HG02798 (cell line): ENCODE data around the gene RASIP1.
"Not testable (repeated sequence)": the region's sequence is repeated elsewhere in the genome, so short reads cannot be mapped to it uniquely, and the experiment has no call there.

Experiments
- ATAC-seq: cut with Tn5 transposase; IDR thresholded peaks from one replicate; pipeline ENCODE4 v1.9.1; 2021; ENCODE audit warnings: mild to moderate bottlenecking; ENCODE audit not compliant: unreplicated experiment, poor library complexity

Gene RASIP1, protein sequence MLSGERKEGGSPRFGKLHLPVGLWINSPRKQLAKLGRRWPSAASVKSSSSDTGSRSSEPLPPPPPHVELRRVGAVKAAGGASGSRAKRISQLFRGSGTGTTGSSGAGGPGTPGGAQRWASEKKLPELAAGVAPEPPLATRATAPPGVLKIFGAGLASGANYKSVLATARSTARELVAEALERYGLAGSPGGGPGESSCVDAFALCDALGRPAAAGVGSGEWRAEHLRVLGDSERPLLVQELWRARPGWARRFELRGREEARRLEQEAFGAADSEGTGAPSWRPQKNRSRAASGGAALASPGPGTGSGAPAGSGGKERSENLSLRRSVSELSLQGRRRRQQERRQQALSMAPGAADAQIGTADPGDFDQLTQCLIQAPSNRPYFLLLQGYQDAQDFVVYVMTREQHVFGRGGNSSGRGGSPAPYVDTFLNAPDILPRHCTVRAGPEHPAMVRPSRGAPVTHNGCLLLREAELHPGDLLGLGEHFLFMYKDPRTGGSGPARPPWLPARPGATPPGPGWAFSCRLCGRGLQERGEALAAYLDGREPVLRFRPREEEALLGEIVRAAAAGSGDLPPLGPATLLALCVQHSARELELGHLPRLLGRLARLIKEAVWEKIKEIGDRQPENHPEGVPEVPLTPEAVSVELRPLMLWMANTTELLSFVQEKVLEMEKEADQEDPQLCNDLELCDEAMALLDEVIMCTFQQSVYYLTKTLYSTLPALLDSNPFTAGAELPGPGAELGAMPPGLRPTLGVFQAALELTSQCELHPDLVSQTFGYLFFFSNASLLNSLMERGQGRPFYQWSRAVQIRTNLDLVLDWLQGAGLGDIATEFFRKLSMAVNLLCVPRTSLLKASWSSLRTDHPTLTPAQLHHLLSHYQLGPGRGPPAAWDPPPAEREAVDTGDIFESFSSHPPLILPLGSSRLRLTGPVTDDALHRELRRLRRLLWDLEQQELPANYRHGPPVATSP

DNA sequence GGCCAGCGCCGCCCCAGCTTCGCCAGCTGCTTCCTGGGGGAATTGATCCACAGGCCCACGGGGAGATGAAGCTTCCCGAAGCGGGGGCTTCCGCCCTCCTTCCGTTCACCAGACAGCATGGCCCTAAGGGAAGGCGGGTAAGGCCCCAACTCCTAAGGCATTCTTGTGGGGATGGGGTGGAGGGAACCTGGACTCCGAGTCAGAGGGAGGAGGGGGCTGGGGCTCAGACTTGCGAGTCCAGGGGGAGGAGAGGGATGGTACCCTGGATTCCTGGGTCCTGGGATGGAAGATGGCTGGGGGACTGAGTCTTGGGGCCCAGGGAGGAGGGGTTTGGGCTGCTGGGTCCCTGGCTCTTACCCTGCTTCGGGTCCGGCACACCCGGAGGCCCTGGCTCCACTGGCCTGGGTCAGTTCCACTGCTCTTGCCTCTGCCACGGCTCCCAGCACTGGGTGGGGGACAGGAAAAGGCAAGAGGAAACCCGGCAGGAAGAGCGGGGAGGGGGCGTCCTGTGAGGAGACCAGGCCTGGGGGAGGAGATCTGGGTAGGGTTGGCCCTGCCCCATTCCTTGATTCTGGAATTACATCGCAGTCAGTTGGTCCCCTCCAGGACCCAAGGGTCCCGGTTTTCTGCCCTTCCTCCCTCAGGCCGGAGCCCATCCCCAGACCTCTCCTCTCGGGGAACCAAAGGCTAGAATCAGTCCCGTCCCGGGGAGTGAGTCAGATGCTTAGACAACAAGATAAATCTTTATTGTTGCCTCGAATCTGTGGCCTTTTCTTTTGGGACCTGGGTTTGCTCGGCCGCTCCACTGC lies at the start of gene RASIP1:
Gene RASIP1 (minus strand): TSS at position 447 of the 809 bp plus-strand sequence. CDS start 328 bp downstream, at position 119.
- no peak for ATAC-seq

DNA sequence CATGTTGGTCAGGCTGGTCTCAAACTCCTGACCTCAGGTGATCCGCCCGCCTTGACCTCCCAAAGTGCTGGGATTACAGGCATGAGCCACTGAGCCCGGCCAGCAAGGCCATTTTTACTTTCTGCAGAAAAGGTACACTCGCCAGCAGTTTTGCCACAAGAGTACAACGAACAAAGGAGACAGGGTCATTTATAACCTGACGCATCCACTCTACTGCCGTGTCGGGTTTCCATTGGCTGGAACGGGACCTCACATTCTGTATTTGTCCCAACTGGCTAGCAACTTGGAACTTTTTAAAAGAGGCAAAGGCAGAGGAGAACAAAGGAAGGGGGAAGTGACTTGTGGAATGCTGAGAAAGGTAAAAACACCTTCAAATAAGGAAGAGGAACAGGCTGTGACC lies 46.9 kb upstream of the RASIP1 start:
- ATAC-seq: not testable (repeated sequence)

DNA sequence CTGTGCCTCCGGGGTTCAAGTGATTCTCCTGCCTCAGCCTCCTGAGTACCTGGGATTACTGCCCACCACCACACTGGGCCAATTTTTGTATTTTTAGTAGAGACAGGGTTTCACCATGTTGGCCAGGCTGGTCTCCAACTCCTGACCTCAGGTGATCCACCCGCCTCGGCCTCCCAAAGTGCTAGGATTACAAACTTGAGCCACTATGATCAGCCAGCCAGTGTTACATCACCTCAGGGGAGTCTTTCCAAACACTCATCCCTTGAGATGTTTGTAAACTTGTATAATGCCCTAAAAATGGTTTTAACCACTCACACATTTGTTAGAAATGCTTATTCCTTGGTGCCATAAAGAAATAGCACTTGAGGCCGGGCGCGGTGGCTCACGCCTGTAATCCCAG lies 46.0 kb upstream of the RASIP1 start:
- ATAC-seq: not testable (repeated sequence)

- no peak for ATAC-seq
Observed at GRCh38 chr19:48784527-48784926, 44.1 kb upstream of the RASIP1 start.

DNA sequence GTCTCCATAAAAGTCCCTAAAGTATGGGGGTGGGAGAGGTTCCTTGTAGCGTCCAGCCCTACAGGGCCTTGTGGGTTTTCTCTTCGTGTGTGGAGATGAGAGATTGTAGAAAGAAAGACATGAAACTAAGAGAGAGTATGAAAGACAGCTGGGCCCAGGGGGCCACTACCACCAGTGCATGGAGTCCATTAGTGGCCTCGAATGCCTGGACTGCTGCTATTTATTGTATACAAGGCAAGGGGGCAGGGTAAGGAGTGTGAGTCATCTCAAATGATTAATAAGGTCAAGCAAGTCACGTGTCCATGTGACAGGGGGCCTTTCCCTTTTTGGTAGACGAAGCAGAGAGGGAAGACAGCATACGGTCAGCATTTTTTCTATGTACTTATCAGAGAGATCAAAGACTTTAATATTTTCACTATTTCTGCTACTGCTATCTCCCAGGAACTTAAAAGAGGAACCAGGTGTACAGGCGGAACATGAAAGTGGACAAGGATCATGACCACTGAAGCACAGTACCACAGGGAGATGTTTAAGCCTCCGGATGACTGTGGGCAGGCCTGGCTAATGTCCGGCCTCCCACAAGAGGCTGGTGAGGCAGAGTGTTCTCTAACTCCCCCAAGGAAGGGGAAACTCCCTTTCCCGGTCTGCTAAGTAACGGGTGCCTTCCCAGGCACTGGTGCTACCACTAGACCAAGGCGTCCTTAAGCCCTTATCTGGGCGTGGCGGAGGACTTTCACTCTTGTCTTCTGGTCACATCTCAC lies 40.4 kb upstream of the RASIP1 start:
- ATAC-seq: no peak

DNA sequence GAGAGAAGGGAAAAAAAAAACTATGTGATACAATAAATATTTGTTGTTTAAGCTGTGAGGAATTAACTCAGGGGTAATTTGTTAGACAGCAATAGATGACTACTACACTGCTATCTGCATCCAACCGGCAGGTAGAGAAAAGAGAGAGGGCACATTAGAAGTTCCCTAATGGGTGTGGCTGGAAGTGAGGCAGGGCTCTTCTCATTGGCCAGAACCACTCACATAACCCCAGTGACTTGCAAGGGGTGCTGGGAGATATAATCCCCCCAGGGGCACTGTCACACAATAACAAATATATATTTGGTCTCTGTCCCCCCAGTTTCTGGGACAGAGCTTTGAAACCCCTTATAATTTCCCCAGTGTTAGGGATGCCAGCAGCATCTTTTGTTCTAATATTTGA lies 39.2 kb upstream of the RASIP1 start:
- no peak for ATAC-seq

DNA sequence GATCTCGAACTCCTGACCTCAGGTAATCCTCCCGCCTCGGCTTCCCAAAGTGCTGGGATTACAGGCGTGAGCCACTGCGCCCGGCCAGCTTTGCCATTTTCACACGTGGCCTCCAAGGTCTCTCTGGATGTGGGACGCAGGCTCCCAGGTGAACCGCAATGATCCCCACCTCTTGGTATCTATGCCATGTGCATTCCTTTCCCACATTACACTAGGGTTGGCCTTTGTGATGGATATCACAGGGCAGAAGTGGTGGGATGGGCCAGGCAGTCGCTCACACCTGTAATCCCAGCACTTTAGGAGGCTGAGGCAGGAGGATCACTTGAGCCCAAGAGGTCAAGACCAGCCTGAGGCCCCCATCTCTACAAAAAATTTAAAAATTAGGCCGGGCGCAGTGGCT lies 37.3 kb upstream of the RASIP1 start:
- ATAC-seq: no peak

DNA sequence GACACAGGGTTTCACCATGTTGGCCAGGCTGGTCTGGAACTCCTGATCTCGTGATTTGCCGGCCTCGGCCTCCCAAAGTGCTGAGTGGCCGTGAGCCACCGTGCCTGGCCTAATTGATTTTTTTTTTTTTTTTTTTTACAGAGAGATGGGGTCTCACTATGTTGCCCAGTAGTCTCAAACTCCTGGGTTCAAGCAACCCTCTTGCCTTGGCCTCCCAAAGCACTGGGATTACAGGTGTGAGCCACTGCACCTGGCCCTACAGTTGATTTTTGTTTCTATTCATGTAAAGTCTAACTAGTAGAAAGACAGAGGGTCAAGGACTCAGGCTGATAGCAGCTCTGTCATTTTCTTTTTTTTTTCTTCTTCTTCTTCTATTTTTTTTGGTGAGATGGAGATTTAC lies 36.7 kb upstream of the RASIP1 start:
- ATAC-seq: no peak

- ATAC-seq: no peak
Observed at GRCh38 chr19:48772503-48772953, 32.1 kb upstream of the RASIP1 start.

DNA sequence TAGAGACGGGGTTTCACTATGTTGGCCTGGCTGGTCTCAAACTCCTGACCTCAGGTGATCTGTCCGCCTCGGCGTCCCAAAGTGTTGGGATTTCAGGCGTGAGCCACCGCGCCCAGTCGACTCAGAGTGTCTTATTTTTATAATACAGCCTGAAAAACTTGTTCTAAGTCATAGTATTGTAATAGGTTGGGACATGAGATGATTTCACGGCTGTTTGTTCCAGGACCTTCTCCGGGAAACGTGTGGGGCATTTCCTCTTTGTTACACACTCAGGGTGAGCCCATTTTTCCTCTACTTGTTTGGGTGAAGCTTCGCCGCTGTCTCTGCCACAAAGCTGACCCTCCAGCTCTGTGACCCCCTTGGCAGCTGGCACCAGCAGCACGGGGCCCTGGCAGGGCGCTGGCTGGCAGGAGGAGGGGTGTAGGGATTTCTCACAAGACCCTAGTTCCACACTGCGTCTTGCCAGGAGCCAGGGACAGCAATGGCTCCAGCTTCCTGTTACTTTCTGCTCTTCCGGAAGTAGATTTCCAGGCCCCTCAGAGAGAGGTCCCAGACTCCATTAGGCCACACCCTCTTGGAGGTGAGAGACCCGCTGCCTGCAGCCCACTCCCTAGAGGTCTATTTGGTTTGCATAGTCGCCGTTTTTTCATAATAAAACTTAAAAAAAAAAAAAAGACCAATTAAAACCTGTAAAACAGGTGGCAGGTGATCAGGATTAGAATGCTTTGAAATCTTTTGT lies 30.5 kb upstream of the RASIP1 start:
- ATAC-seq: no peak

GRCh38 chr19:48770266-48770665 lies 29.9 kb upstream of the RASIP1 start:
- no peak for ATAC-seq

- no peak for ATAC-seq
Observed at GRCh38 chr19:48768994-48769713, 28.7 kb upstream of the RASIP1 start.

DNA sequence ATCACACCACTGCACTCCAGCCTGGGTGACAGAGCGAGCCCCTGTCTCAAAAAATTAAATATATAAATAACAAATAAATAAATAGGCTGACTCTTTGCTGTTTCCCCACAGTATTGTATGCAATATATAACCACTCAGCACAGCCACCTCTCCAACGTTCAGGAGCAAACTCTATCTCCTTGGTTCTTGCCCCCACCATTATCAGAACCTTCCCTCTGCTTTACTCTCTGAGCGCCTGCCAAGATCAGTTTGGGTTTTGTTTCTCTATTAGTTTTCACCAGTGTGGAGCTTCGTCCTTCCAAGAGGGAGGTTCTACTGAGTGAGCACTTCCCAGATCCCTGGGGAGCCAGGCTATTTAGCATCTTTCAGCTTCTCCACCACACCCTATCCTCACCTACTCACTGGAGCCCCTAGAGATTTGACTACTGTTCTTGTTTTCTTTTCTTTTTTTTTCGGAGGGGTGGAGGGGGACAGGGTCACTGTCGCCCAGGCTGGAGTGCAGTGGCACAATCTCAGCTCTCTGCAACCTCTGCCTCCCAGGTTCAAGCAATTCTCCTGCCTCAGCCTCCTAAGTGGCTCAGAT lies 27.9 kb upstream of the RASIP1 start:
- ATAC-seq: not testable (repeated sequence)

GRCh38 chr19:48765816-48766215 lies 25.4 kb upstream of the RASIP1 start:
- not testable (repeated sequence) for ATAC-seq

GRCh38 chr19:48760504-48761205 lies 20.2 kb upstream of the RASIP1 start:
- ATAC-seq: no peak

DNA sequence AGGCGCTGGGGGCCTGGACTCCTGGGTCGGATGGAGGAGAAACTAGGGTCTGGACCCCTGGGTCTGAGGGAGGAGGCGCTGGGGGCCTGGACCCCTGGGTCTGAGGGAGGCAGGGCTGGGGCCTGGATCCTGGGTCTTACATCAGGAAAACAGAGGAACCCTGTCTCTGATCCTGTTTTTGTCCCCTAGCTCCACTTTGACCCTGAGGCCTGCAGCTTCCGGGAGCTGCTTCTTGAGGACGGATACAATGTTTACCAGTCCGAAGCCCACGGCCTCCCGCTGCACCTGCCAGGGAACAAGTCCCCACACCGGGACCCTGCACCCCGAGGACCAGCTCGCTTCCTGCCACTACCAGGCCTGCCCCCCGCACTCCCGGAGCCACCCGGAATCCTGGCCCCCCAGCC lies 17.3 kb upstream of the RASIP1 start:
- no peak for ATAC-seq

DNA sequence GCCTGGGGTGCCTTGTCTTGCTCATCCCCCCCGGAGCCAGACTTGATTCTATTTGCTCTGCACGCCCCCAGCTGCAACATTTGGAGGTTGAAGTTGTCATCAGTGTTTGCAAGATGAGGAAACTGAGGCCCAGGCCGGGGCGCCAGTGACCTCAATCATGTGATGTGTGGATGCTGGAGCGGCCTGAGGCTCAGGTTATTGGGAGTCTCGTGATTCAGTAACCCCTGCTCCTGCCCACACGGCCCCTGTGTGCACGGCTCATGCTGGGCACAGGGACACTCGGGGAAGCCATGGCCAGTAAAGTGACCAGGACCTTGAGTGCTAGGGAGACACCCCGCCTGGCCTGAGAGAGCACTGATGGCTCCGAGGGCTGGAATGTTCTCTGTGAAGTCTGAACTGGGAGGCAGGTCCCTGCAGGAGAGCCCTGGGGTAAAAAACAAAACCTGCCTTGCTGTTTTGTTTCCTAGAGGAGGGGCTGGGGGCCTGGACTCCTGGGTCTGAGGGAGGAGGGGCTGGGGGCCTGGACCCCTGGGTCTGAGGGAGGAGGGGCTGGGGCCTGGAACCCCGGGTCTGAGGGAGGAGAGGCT lies 16.8 kb upstream of the RASIP1 start:
- ATAC-seq: no peak
